Mesothelial cell of epicardium (in vitro differentiated cells): ENCODE results near the gene IGSF22. TPM values are rescaled to one million over a fixed set of nuclear protein-coding genes. Genes with fewer than 3 reads are reported as not detected.

Source experiments
- DNase-seq, 2 experiments: peaks; one replicate each; pipeline ENCODE4 v3.0.0; 2021; ENCODE audit warnings: low spot score in 2 of 2; ENCODE audit not compliant: unreplicated experiment in 2 of 2
- H3K27ac Mint-ChIP-seq: 2 replicates; pipeline ENCODE4 v1.8.0; 2021; ENCODE audit warnings: mixed read lengths
- H3K27me3 Mint-ChIP-seq: 2 replicates; pipeline ENCODE4 v1.8.0; 2021; ENCODE audit warnings: low read depth, mixed read lengths
- H3K36me3 Mint-ChIP-seq: 2 replicates; pipeline ENCODE4 v1.8.0; 2021; ENCODE audit warnings: mixed read lengths
- H3K4me1 Mint-ChIP-seq: 2 replicates; pipeline ENCODE4 v1.8.0; 2021; ENCODE audit warnings: mixed read lengths
- H3K4me3 Mint-ChIP-seq: 2 replicates; pipeline ENCODE4 v1.8.0; 2021; ENCODE audit warnings: mild to moderate bottlenecking, moderate library complexity, mixed read lengths
- H3K9me3 Mint-ChIP-seq: 2 replicates; pipeline ENCODE4 v1.8.0; 2021; ENCODE audit warnings: mixed read lengths
- total RNA-seq: library from RNA; stranded (reverse); gene quantifications from 3 replicates; pipeline ENCODE4 v1.2.1, GENCODE V29; 2021
- TF ChIP-seq, protein P1 (sequence below): fragments of 200-600 bp; sonication (generic); IDR thresholded peaks from one replicate; pipeline ENCODE4 v1.5.0; 2021; ENCODE audit warnings: antibody characterized with exemption; ENCODE audit not compliant: unreplicated experiment

Gene IGSF22
- total RNA-seq, 1 donor from 2014 or later = 0.45 TPM

DNA sequence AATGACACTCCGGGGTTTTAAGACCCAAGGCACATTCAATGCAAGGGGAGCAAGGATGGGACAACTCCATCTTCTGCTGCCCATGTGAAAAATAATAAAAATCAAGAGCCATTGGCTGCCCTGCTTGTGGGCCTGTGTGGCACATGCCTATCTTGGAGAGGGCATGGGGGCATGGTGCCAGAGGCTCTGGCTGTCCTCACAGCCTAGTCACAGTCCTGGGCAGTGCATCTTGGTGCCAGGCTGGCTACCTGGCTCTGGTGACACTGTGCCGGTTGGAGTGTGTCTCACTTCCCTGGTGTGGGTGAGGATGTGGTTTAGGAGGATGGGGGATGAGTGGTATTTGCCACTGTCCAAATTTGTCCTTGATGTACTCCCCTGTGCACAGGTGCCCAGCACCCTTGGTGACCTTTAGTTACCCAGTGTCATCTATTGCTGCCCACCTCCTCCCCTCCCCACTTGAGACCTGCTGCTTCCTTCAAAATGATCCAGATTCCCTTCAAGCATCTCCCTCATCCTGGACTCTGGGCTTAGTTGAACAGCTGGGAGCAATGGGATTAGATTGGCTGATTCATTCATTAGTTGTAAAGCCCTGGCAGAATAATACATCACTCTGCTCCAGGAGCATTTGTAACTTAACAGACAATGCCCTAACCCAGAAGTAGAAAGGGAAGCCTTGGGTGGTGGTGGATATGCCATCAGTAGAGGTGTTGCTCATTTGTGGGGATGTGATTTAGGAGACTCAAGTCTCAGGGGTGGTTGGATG, 22.8 kb downstream of the IGSF22 start:
- TF ChIP-seq, protein P1, sequence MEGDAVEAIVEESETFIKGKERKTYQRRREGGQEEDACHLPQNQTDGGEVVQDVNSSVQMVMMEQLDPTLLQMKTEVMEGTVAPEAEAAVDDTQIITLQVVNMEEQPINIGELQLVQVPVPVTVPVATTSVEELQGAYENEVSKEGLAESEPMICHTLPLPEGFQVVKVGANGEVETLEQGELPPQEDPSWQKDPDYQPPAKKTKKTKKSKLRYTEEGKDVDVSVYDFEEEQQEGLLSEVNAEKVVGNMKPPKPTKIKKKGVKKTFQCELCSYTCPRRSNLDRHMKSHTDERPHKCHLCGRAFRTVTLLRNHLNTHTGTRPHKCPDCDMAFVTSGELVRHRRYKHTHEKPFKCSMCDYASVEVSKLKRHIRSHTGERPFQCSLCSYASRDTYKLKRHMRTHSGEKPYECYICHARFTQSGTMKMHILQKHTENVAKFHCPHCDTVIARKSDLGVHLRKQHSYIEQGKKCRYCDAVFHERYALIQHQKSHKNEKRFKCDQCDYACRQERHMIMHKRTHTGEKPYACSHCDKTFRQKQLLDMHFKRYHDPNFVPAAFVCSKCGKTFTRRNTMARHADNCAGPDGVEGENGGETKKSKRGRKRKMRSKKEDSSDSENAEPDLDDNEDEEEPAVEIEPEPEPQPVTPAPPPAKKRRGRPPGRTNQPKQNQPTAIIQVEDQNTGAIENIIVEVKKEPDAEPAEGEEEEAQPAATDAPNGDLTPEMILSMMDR = no peak
- Mint-ChIP-seq H3K4me1 (peaks cover 24% of the 10 kb centered on the region), H3K27me3 (peaks cover 19% of the 10 kb centered on the region), H3K27ac (peak overlapping the region; percentile 62), H3K36me3 (no peaks in the 10 kb centered on the region), H3K4me3 (no peak overlapping the region), H3K9me3 (no peaks in the 10 kb centered on the region)
- no peak for DNase-seq

DNA sequence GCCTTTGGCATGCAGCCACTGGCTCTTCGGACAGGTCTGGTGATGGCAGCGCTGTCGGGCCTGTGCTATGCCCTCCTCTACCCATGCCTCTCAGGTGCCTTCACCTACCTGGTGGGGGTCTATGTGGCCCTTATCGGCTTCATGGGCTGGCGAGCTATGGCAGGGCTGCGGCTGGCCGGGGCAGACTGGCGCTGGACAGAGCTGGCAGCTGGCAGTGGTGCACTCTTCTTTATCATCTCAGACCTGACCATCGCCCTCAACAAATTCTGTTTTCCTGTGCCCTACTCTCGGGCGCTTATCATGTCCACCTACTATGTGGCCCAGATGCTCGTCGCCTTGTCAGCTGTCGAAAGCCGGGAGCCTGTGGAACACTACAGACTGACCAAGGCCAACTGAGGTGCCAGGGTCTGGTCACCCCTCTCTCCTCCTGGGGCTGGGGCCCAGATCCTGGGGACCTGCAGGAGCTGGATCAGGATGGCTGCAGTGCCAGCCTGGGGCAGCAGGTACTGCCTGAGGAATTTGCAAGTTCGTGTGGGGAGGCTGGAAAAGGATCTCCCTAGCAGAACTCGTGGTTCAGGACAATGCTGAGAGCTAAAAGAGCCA, 24.3 kb downstream of the IGSF22 start:
- Mint-ChIP-seq H3K27ac (no peak overlapping the region), H3K4me1 (peaks cover 28% of the 10 kb centered on the region), H3K36me3 (no peaks in the 10 kb centered on the region), H3K4me3 (no peak overlapping the region), H3K9me3 (no peaks in the 10 kb centered on the region), H3K27me3 (peaks cover 6% of the 10 kb centered on the region)
- TF ChIP-seq, protein P1 = no peak
- DNase-seq = no peak

GRCh38 chr11:18700872-18701271, 25.1 kb downstream of the IGSF22 start:
- H3K4me3 Mint-ChIP-seq = peak overlapping the region; percentile 40
- TF ChIP-seq, protein P1 = no peak
- no peak for DNase-seq
- H3K27me3 Mint-ChIP-seq = peaks cover 2% of the 10 kb centered on the region
- H3K9me3 Mint-ChIP-seq = no peaks in the 10 kb centered on the region
- peaks cover 28% of the 10 kb centered on the region for H3K4me1 Mint-ChIP-seq
- no peak overlapping the region for H3K27ac Mint-ChIP-seq
- no peaks in the 10 kb centered on the region for H3K36me3 Mint-ChIP-seq

GRCh38 chr11:18700375-18700774, 25.6 kb downstream of the IGSF22 start:
- Mint-ChIP-seq H3K27me3 (peaks cover 2% of the 10 kb centered on the region), H3K4me3 (peak overlapping the region; percentile 80), H3K4me1 (peaks cover 27% of the 10 kb centered on the region), H3K36me3 (no peaks in the 10 kb centered on the region), H3K27ac (peak overlapping the region; percentile 15), H3K9me3 (no peaks in the 10 kb centered on the region)
- TF ChIP-seq, protein P1 = no peak
- DNase-seq = no peak

- H3K4me1 Mint-ChIP-seq = peaks cover 21% of the 10 kb centered on the region
- H3K4me3 Mint-ChIP-seq = peak overlapping the region; percentile 80
- H3K9me3 Mint-ChIP-seq = no peaks in the 10 kb centered on the region
- H3K36me3 Mint-ChIP-seq = no peaks in the 10 kb centered on the region
- peak overlapping the region; percentile 15 for H3K27ac Mint-ChIP-seq
- no peak for DNase-seq
- peaks cover 2% of the 10 kb centered on the region for H3K27me3 Mint-ChIP-seq
- TF ChIP-seq, protein P1 = no peak
Observed at GRCh38 chr11:18699848-18700261, 26.1 kb downstream of the IGSF22 start.
